GM12864 (cell line): ENCODE data around the gene RHBG.

Experiments
- DNase-seq: peaks from one replicate; pipeline ENCODE4 v3.0.0-alpha.2; 2011; ENCODE audit warnings: low read depth
- H3K4me3 ChIP-seq: 2 replicates; pipeline ENCODE4 v1.5.1; 2011; ENCODE audit warnings: mild to moderate bottlenecking, low read depth, low read length, control low read depth
- TF ChIP-seq, protein P1 (sequence below): IDR thresholded peaks from 2 replicates; pipeline ENCODE4 v1.5.1; 2011; ENCODE audit warnings: low read depth, mild to moderate bottlenecking, moderate library complexity, low read length, control low read depth, inconsistent platforms; ENCODE audit errors: missing control alignments

Gene RHBG

DNA sequence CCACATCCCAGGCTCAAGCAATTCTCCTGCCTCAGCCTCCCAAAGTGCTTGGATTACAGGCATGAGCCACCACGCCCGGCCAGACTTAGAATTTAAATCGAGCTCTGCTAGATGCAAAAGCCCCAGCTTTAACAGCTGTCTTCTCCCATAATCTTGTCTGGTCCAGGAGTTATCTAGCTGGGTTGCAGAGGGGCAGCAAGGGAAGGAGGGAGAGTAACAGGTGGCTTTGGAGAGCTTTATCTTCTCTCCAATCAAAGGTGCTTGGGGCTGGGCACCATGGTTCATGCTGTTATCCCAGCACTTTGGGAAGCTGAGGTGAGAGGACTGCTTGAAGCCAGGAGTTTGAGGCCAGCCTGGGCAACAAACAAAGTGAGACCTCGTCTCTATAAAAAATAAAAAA is 3.9 kb downstream of the RHBG start:
- TF ChIP-seq, protein P1, sequence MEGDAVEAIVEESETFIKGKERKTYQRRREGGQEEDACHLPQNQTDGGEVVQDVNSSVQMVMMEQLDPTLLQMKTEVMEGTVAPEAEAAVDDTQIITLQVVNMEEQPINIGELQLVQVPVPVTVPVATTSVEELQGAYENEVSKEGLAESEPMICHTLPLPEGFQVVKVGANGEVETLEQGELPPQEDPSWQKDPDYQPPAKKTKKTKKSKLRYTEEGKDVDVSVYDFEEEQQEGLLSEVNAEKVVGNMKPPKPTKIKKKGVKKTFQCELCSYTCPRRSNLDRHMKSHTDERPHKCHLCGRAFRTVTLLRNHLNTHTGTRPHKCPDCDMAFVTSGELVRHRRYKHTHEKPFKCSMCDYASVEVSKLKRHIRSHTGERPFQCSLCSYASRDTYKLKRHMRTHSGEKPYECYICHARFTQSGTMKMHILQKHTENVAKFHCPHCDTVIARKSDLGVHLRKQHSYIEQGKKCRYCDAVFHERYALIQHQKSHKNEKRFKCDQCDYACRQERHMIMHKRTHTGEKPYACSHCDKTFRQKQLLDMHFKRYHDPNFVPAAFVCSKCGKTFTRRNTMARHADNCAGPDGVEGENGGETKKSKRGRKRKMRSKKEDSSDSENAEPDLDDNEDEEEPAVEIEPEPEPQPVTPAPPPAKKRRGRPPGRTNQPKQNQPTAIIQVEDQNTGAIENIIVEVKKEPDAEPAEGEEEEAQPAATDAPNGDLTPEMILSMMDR: no peak
- no peak for DNase-seq
- H3K4me3 ChIP-seq: no peak overlapping the region

DNA sequence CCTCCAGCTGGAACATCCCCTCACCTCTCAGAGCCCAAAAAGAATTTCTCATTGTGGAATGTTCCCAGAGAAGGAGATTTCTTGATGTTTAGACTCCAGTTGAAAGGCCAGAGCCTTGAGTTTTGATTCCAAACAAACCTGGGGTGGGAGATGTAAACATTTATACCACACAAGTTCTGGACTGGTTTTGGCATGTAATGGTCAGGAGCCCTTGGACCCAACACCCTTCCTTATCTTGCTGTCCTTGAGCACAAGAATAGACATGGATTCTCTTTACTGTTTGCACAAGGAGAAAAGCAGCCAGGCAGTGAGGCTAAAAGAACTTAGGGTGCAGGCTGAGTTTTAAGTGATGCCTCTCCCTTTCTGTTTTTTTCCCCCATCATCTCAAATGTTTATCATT is 4.5 kb downstream of the RHBG start:
- no peak for DNase-seq
- no peak overlapping the region for H3K4me3 ChIP-seq
- TF ChIP-seq, protein P1: no peak

DNA sequence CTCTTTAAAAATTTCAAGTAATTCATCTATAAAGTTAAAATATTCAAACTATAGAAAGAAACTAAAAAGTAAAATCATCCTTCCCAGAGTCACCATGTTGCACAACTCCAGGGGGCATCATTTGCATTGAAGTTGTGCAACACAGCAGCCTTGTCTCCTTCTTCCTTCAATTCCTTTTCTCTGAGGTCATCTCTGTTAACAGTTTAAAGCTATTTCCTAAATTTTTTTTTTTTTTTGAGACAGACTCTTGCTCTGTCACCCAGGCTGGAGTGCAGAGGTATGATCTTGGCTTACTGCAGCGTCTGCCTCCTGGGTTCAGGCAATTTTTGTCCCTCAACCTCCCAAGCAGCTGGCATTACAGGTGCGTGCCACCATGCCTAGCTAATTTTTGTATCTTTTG is 7.1 kb downstream of the RHBG start:
- TF ChIP-seq, protein P1: no peak
- DNase-seq: no peak
- H3K4me3 ChIP-seq: no peak overlapping the region

DNA sequence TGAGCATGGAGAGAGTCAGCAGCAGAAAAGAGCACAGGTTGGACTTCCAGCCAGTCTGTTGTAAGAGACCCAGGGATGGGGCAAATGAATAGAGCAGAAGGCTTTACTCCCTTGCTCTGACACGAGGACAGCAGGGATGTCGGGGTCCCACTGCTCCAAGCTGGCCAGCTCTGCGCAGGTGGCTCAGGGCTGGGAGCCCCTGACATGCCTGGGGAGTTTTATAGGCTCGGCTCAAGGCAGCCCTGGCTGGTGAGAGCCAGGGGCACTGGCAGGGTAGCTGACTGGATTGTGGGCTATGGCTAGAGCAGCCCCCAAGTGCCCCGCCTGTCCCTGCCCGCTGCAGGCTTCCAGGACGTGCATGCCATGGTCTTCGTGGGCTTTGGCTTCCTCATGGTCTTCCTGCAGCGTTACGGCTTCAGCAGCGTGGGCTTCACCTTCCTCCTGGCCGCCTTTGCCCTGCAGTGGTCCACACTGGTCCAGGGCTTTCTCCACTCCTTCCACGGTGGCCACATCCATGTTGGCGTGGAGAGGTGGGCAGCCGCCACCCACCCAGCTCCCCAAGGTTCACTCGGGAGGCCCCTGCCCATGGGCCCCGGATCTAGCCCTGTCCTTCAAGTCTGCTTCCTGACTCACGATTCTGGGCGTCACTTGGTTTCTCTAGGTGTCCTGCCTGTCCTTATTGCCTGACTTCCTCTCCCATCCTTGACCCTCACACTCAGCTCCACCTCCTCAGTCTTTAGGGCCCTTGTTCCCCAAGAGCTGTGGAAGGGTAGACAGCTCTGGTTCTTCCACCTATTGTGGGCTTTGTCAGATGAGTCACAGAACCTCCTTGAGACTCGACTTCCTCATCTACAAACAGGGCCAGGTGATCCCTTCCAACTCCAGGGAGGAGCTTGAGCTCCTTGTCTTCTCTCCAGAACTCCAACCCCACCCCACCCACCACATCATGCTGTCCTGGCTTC is 8.2 kb downstream of the RHBG start:
- no peak overlapping the region for H3K4me3 ChIP-seq
- TF ChIP-seq, protein P1: no peak
- DNase-seq: no peak

DNA sequence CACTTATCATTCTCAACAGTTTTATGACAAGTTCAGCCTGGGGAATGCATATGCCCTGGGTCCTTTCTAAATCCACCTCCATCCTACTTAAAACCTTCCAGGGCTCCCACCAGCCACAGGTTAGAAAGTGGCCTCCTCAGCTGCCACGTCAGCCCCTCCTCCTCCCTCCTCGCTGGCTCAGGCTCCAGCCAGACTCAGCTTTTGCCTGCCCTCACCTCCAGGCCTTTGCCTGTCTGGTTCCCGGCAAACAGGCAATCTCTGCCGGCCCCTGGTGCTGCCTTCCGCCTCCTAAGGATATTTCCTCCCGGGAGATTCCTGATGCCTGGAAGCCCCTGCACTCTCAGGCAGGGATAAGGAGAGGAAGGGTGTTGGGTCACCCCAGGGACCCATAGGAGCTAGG is 9.5 kb downstream of the RHBG start:
- TF ChIP-seq, protein P1: no peak
- H3K4me3 ChIP-seq: no peak overlapping the region
- DNase-seq: no peak

DNA sequence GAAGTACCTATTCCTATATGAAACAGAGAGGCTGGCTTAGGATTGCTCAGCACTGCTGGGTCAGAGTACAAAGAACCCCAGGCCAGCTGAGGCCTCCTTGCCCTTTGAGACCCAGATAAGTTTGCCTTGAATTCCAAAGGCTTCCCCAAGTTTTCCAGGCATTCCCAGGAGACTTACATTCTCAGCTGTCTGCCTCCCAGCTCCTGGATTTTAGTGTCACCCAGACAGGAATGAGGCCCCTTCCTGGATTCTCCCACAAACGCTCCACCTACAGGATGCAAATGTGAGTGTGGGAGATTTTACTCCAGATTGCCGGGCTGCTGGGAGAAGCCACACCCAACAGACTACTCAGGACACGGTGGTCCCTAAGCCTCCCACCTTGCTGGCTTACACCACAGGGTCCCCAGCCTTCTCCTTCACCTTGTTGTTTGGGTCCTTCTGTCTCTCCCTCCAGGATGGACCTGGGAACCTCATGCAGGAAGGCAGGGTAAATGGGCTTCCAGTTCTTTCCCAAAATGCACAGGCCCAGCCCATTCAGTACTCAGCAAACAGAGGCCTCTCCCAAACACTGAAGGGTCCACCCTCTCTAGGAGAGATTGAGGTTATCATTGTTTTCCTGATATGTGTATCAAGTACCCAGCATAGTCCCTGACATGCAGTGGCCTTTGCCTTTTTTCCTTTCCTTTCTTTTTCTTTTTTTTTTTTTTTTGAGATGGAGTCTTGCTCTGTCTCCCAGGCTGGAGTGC is 10.6 kb downstream of the RHBG start:
- no peak overlapping the region for H3K4me3 ChIP-seq
- TF ChIP-seq, protein P1: no peak
- DNase-seq: no peak
